ENCODE data around the gene PSD4. TPM values are rescaled to one million over a fixed set of nuclear protein-coding genes. Genes with fewer than 3 reads are reported as not detected.

Gene PSD4
- total RNA-seq, 1 experiment from 2014 or later: 9.6 TPM

DNA sequence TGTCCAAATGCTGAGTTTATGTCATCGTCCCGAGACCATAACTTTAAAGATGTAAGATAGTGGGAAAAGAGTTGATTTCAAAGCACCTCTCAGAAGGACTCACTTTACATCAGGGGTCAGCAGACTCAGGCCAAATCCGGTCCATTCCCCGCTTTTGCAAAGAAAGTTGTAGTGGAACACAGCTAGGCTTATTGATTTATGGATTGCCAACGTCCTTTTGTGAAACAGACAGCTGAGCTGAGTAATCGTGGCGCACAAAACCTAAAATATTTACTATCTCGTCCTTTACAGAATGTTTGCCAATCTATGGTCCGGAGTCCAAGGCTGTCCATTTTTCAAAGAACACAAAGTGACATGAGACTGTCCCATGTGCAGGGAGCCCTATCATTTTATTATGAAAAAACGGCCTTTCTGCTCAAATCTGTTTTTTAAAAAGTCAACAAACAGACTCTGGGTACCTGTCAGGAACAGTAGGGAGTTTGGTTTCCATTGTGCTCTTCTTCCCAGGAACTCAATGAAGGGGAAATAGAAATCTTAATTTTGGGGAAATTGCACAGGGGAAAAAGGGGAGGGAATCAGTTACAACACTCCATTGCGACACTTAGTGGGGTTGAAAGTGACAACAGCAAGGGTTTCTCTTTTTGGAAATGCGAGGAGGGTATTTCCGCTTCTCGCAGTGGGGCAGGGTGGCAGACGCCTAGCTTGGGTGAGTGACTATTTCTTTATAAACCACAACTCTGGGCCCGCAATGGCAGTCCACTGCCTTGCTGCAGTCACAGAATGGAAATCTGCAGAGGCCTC lies 46.7 kb upstream of the PSD4 start, which contains the start of gene IL1RN:
Gene IL1RN (plus strand): TSS at position 754 of the 801 bp plus-strand sequence. CDS start 27 bp downstream, at position 781.
- POLR2A ChIA-PET: interaction anchor here (0.6 to 1.1 kb wide), 2 partner anchors 9 to 81 kb away, joined by 4 read pairs; no protein-coding TSS in a partner anchor

DNA sequence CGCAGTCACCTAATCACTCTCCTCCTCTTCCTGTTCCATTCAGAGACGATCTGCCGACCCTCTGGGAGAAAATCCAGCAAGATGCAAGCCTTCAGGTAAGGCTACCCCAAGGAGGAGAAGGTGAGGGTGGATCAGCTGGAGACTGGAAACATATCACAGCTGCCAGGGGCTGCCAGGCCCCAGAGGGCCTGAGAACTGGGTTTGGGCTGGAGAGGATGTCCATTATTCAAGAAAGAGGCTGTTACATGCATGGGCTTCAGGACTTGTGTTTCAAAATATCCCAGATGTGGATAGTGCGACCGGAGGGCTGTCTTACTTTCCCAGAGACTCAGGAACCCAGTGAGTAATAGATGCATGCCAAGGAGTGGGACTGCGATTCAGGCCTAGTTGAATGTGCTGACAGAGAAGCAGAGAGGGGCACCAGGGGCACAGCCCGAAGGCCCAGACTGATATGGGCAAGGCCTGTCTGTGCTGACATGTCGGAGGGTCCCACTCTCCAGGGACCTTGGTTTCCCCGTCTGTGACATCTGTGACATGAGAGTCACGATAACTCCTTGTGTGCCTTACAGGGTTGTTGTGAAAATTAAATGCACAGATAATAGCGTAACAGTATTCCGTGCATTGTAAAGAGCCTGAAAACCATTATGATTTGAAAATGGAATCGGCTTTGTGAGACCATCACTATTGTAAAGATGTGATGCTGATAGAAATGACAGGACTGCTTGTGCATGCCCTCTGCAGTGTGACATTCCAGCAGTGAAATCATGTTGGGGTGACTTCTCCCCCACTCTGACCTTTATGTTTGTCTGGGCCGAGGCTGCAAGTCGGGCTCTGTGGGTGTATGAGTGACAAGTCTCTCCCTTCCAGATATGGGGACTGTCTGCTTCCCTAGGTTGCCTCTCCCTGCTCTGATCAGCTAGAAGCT lies 45.9 kb upstream of the PSD4 start:
- POLR2A ChIA-PET: no interaction called here
- H3K27ac Mint-ChIP-seq (ENCODE audit: low read depth, unreplicated experiment): no peak overlapping the region
- peaks cover 7% of the 10 kb centered on the region for H3K9me3 Mint-ChIP-seq (ENCODE audit: unreplicated experiment)
- no peak for DNase-seq (ENCODE audit: unreplicated experiment)
- H3K27me3 Mint-ChIP-seq (ENCODE audit: insufficient read depth, unreplicated experiment): no peaks in the 10 kb centered on the region
- CTCF ChIA-PET: interaction anchor here (1.0 to 4.6 kb wide), 6 partner anchors 9 to 262 kb away, joined by 3 to 36 read pairs (median 8); no protein-coding TSS in a partner anchor
- no peak overlapping the region for H3K4me3 Mint-ChIP-seq (ENCODE audit: unreplicated experiment)
- no TSS peak for BruUV-seq (replicated peaks)
- intact Hi-C loops (cut with micrococcal nuclease): no loop called here
- TF ChIP-seq, protein P1, sequence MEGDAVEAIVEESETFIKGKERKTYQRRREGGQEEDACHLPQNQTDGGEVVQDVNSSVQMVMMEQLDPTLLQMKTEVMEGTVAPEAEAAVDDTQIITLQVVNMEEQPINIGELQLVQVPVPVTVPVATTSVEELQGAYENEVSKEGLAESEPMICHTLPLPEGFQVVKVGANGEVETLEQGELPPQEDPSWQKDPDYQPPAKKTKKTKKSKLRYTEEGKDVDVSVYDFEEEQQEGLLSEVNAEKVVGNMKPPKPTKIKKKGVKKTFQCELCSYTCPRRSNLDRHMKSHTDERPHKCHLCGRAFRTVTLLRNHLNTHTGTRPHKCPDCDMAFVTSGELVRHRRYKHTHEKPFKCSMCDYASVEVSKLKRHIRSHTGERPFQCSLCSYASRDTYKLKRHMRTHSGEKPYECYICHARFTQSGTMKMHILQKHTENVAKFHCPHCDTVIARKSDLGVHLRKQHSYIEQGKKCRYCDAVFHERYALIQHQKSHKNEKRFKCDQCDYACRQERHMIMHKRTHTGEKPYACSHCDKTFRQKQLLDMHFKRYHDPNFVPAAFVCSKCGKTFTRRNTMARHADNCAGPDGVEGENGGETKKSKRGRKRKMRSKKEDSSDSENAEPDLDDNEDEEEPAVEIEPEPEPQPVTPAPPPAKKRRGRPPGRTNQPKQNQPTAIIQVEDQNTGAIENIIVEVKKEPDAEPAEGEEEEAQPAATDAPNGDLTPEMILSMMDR (IDR thresholded peaks at IDR 0.05; ENCODE audit: unreplicated experiment): no peak
- H3K36me3 Mint-ChIP-seq (ENCODE audit: insufficient read depth, unreplicated experiment): no peaks in the 10 kb centered on the region
- peaks cover 15% of the 10 kb centered on the region for H3K4me1 Mint-ChIP-seq (ENCODE audit: insufficient read depth, unreplicated experiment)

More for the DNA sequence above, 46.7 kb upstream of the PSD4 start, which contains the start of gene IL1RN:
- DNase-seq (ENCODE audit: unreplicated experiment): no peak
- no peaks in the 10 kb centered on the region for H3K36me3 Mint-ChIP-seq (ENCODE audit: insufficient read depth, unreplicated experiment)
- intact Hi-C loops (cut with micrococcal nuclease): no loop called here
- CTCF ChIA-PET: interaction anchor here (1.2 to 4.6 kb wide), 3 partner anchors 10 to 263 kb away, joined by 3 to 36 read pairs (median 7); no protein-coding TSS in a partner anchor
- H3K27ac Mint-ChIP-seq (ENCODE audit: low read depth, unreplicated experiment): no peak within 1 kb of the TSS
- BruUV-seq (replicated peaks): no TSS peak
- H3K27me3 Mint-ChIP-seq (ENCODE audit: insufficient read depth, unreplicated experiment): no peaks in the 10 kb centered on the region
- TF ChIP-seq, protein P1 (IDR thresholded peaks at IDR 0.05; ENCODE audit: unreplicated experiment): no peak
- H3K4me1 Mint-ChIP-seq (ENCODE audit: insufficient read depth, unreplicated experiment): peaks cover 15% of the 10 kb centered on the region
- H3K4me3 Mint-ChIP-seq (ENCODE audit: unreplicated experiment): no peak within 1 kb of the TSS
- H3K9me3 Mint-ChIP-seq (ENCODE audit: unreplicated experiment): peaks cover 7% of the 10 kb centered on the region

DNA sequence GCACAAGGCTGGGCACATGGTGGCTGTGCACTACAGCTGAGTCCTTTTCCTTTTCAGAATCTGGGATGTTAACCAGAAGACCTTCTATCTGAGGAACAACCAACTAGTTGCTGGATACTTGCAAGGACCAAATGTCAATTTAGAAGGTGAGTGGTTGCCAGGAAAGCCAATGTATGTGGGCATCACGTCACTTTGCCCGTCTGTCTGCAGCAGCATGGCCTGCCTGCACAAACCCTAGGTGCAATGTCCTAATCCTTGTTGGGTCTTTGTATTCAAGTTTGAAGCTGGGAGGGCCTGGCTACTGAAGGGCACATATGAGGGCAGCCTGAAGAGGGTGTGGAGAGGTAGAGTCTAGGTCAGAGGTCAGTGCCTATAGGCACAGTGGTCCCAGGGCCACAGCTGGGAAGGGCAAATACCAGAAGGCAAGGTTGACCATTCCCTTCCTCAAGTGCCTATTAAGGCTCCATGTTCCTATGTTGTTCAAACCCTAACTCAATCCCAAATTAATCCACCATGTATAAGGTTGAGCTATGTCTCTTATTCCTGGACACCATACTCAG lies 44.2 kb upstream of the PSD4 start:
- H3K4me1 Mint-ChIP-seq (ENCODE audit: insufficient read depth, unreplicated experiment): peaks cover 8% of the 10 kb centered on the region
- ChIA-PET CTCF (interaction anchor here (0.8 to 2.4 kb wide), 8 partner anchors 8 to 261 kb away, joined by 3 to 22 read pairs (median 4); no protein-coding TSS in a partner anchor), POLR2A (no interaction called here)
- TF ChIP-seq, protein P1 (IDR thresholded peaks at IDR 0.05; ENCODE audit: unreplicated experiment): no peak
- peaks cover 7% of the 10 kb centered on the region for H3K9me3 Mint-ChIP-seq (ENCODE audit: unreplicated experiment)
- intact Hi-C loops (cut with micrococcal nuclease): no loop called here
- DNase-seq (ENCODE audit: unreplicated experiment): no peak
- no peaks in the 10 kb centered on the region for H3K36me3 Mint-ChIP-seq (ENCODE audit: insufficient read depth, unreplicated experiment)
- no peak overlapping the region for H3K27ac Mint-ChIP-seq (ENCODE audit: low read depth, unreplicated experiment)
- no TSS peak for BruUV-seq (replicated peaks)
- no peak overlapping the region for H3K4me3 Mint-ChIP-seq (ENCODE audit: unreplicated experiment)
- no peaks in the 10 kb centered on the region for H3K27me3 Mint-ChIP-seq (ENCODE audit: insufficient read depth, unreplicated experiment)
